Liver (tissue), 9 donors: ENCODE results near the gene KIR3DL3. TPM values are rescaled to one million over a fixed set of nuclear protein-coding genes. Genes with fewer than 3 reads are reported as not detected.
"Not testable (repeated sequence)": the region's sequence is repeated elsewhere in the genome, so short reads cannot be mapped to it uniquely, and the experiment has no call there.

Experiments
- DNase-seq: peaks from one replicate; pipeline ENCODE4 v3.0.0-alpha.2; 2017; ENCODE audit warnings: low spot score
- H3K27ac ChIP-seq, 2 donors: one replicate each; pipeline ENCODE4 v1.7.0; 2013; ENCODE audit warnings: inconsistent platforms in 2 of 2, low read length in 2 of 2, control low read depth in 1 of 2, low read depth in 1 of 2, mild to moderate bottlenecking in 1 of 2
- H3K27me3 ChIP-seq, 4 donors: one replicate each; pipeline versions ENCODE4 v1.6.1 to v1.7.0; 2013; ENCODE audit warnings: low read length in 3 of 4, inconsistent platforms in 1 of 4, mild to moderate bottlenecking in 1 of 4, moderate library complexity in 1 of 4; ENCODE audit not compliant: control insufficient read depth in 4 of 4, insufficient read depth in 4 of 4
- H3K36me3 ChIP-seq, 4 donors: one replicate each; pipeline versions ENCODE4 v1.6.1 to v1.7.0; 2013; ENCODE audit warnings: low read length in 3 of 4, mild to moderate bottlenecking in 3 of 4, low read depth in 1 of 4, moderate library complexity in 1 of 4; ENCODE audit not compliant: control insufficient read depth in 4 of 4, insufficient read depth in 3 of 4
- H3K4me1 ChIP-seq, 4 donors: one replicate each; pipeline versions ENCODE4 v1.6.1 to v1.7.0; 2013; ENCODE audit warnings: low read length in 3 of 4, mild to moderate bottlenecking in 3 of 4, moderate library complexity in 1 of 4; ENCODE audit not compliant: control insufficient read depth in 4 of 4, insufficient read depth in 4 of 4
- H3K4me3 ChIP-seq, 3 donors: one replicate each; pipeline versions ENCODE4 v1.6.1 to v1.7.0; 2013; ENCODE audit warnings: low read length in 3 of 3, control low read depth in 1 of 3, low read depth in 1 of 3, mild to moderate bottlenecking in 1 of 3
- H3K9ac ChIP-seq, 2 donors: one replicate each; pipeline ENCODE4 v1.7.0; 2013; ENCODE audit warnings: low read length in 2 of 2, mild to moderate bottlenecking in 2 of 2, moderate library complexity in 2 of 2, control low read depth in 1 of 2, low read depth in 1 of 2
- H3K9me3 ChIP-seq, 4 donors: one replicate each; pipeline versions ENCODE4 v1.6.1 to v1.7.0; 2013; ENCODE audit warnings: low read length in 3 of 4; ENCODE audit not compliant: control insufficient read depth in 4 of 4
- EGR1 ChIP-seq, 2 donors: IDR thresholded peaks; 2 replicates each; pipeline ENCODE4 v1.6.1; 2016 to 2018; ENCODE audit warnings: antibody characterized with exemption in 2 of 2, low read depth in 2 of 2
- FOXA1 ChIP-seq: IDR thresholded peaks from 2 replicates; pipeline ENCODE4 v1.6.1; 2016; ENCODE audit warnings: antibody characterized with exemption
- FOXA2 ChIP-seq: IDR thresholded peaks from 2 replicates; pipeline ENCODE4 v1.6.1; 2016; ENCODE audit warnings: antibody characterized with exemption
- GABPA ChIP-seq, 2 donors: IDR thresholded peaks in 1 of 2; conservative IDR thresholded peaks in 1 of 2; 2 replicates each; pipeline ENCODE4 v1.6.1; 2016; ENCODE audit warnings: antibody characterized with exemption in 2 of 2, mild to moderate bottlenecking in 1 of 2, moderate library complexity in 1 of 2
- HNF4A ChIP-seq, 2 donors: conservative IDR thresholded peaks; 2 replicates each; pipeline ENCODE4 v1.6.1; 2016; ENCODE audit warnings: antibody characterized with exemption in 2 of 2, mild to moderate bottlenecking in 2 of 2
- HNF4G ChIP-seq: IDR thresholded peaks from 2 replicates; pipeline ENCODE4 v1.6.1; 2016; ENCODE audit warnings: antibody characterized with exemption
- JUND ChIP-seq, 2 donors: IDR thresholded peaks; 2 replicates each; pipeline ENCODE4 v1.6.1; 2016; ENCODE audit warnings: antibody characterized with exemption in 2 of 2
- NR2F2 ChIP-seq: IDR thresholded peaks from 2 replicates; pipeline ENCODE4 v1.6.1; 2016; ENCODE audit warnings: antibody characterized with exemption
- RAD21 ChIP-seq, 2 donors: IDR thresholded peaks; 2 replicates each; pipeline ENCODE4 v1.6.1; 2016; ENCODE audit warnings: antibody characterized with exemption in 2 of 2, mild to moderate bottlenecking in 2 of 2
- RXRA ChIP-seq, 2 donors: IDR thresholded peaks; 2 replicates each; pipeline ENCODE4 v1.6.1; 2017 to 2018; ENCODE audit warnings: antibody characterized with exemption in 2 of 2, mild to moderate bottlenecking in 1 of 2
- SP1 ChIP-seq: IDR thresholded peaks from 2 replicates; pipeline ENCODE4 v1.6.1; 2018; ENCODE audit warnings: antibody characterized with exemption, mild to moderate bottlenecking
- TAF1 ChIP-seq: conservative IDR thresholded peaks from 2 replicates; pipeline ENCODE4 v1.6.1; 2016; ENCODE audit warnings: antibody characterized with exemption, mild to moderate bottlenecking
- YY1 ChIP-seq: IDR thresholded peaks from 2 replicates; pipeline ENCODE4 v1.6.1; 2016; ENCODE audit warnings: antibody characterized with exemption, mild to moderate bottlenecking
- WGBS: extraction: QIAGEN DNeasy Blood & Tissue Kit; methylation state at CpG from one replicate; pipeline ENCODE4 v1.1.7; 2013; 5-methylcytosine and 5-hydroxymethylcytosine counted together
- polyA plus RNA-seq, 2 donors: library from polyadenylated mRNA; stranded (reverse) in 1 of 2; unstranded in 1 of 2; fragments of 200-250 nt in 1 of 2; fragments of >200 nt in 1 of 2; fragmentation: Nextera tagmentation in 1 of 2; extraction: Ambion mirVana in 1 of 2; gene quantifications; one replicate each; pipeline versions ENCODE4 v1.2.1 to v1.2.3, GENCODE V29; 2013 to 2015
- total RNA-seq, 2 donors: library from RNA; depleted of rRNA; stranded (reverse); fragments of >200 nt; gene quantifications; one replicate each; pipeline ENCODE4 v1.2.3, GENCODE V29; 2014
- TF ChIP-seq, protein P1 (sequence below): fragments of 150-350 bp; IDR thresholded peaks from 2 replicates; pipeline ENCODE4 v1.5.1; 2017; ENCODE audit warnings: improper control_type of control experiment, low read depth, low read length; ENCODE audit not compliant: missing input control
- TF ChIP-seq, protein P2 (sequence below): IDR thresholded peaks from 2 replicates; pipeline ENCODE4 v1.6.1; 2016; ENCODE audit warnings: antibody characterized with exemption
- TF ChIP-seq, protein P3 (sequence below): IDR thresholded peaks from 2 replicates; pipeline ENCODE4 v1.6.1; 2016; ENCODE audit warnings: antibody characterized with exemption, mild to moderate bottlenecking
- donor health status: healthy.
- donor health status: healthy.
- donor health status: healthy.
- donor health status: healthy.
- donor health status: healthy.

The KIR3DL3 gene
- total and polyA plus RNA-seq, 4 donors = 0.05 TPM; not detected in 3

DNA sequence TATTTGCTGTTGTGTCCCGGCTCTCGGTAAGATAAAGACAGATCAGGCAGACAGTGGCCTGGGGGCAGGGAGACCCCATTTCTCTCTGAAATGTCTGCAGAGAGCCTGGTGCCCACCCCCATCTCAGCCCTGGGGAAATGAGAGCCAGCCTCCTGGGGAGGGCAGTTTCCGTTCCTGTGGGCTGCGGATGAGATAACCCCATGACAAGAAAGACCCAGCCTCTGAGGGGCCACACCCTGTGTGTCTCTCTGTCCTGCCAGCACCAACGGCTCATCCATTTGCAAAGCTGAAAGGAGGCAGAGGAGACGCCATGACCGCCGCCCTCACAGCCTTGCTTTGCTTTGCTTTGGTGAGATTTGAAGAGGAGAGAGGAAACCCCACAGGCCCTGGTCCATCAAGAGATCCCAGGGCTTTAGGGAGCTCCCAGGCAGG lies 28.1 kb upstream of the KIR3DL3 start (continued):
- TF ChIP-seq, protein P1, sequence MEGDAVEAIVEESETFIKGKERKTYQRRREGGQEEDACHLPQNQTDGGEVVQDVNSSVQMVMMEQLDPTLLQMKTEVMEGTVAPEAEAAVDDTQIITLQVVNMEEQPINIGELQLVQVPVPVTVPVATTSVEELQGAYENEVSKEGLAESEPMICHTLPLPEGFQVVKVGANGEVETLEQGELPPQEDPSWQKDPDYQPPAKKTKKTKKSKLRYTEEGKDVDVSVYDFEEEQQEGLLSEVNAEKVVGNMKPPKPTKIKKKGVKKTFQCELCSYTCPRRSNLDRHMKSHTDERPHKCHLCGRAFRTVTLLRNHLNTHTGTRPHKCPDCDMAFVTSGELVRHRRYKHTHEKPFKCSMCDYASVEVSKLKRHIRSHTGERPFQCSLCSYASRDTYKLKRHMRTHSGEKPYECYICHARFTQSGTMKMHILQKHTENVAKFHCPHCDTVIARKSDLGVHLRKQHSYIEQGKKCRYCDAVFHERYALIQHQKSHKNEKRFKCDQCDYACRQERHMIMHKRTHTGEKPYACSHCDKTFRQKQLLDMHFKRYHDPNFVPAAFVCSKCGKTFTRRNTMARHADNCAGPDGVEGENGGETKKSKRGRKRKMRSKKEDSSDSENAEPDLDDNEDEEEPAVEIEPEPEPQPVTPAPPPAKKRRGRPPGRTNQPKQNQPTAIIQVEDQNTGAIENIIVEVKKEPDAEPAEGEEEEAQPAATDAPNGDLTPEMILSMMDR = no peak
- TF ChIP-seq JUND (IDR thresholded peaks at IDR 0.05) (no peak), FOXA1 (no peak), TAF1 (no peak)

DNA sequence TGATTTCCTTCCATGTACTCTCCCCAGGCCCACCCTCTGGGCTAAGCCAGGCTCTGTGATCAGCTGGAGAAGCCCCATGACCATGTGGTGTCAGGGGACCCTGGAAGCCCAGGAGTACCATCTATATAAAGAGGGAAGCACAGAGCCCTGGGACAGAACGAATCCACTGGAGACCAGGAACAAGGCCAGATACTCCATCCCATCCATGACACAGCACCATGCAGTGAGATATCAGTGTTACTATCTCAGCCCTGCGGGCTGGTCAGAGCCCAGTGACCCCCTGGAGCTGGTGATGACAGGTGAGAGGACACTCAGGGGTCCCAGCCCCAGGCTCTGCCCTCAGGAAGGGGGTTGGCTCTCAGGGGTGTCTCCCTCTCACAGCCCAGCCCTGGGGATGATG lies 27.5 kb upstream of the KIR3DL3 start:
- TF ChIP-seq FOXA2 (no peak), RAD21 (IDR thresholded peaks at IDR 0.05) (no peak), HNF4G (no peak), RXRA (IDR thresholded peaks at IDR 0.05) (no peak), FOXA1 (no peak), GABPA (IDR thresholded peaks at IDR 0.05 in 1 of 2, conservative IDR thresholded peaks at IDR 0.05 in 1 of 2) (no peak), EGR1 (IDR thresholded peaks at IDR 0.05; ENCODE audit: low read depth in 2 of 2) (no peak), NR2F2 (no peak), SP1 (no peak), YY1 (no peak), JUND (IDR thresholded peaks at IDR 0.05) (no peak), HNF4A (conservative IDR thresholded peaks at IDR 0.05) (no peak)
- TF ChIP-seq, protein P2, sequence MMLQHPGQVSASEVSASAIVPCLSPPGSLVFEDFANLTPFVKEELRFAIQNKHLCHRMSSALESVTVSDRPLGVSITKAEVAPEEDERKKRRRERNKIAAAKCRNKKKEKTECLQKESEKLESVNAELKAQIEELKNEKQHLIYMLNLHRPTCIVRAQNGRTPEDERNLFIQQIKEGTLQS = no peak
- TF ChIP-seq, protein P3, sequence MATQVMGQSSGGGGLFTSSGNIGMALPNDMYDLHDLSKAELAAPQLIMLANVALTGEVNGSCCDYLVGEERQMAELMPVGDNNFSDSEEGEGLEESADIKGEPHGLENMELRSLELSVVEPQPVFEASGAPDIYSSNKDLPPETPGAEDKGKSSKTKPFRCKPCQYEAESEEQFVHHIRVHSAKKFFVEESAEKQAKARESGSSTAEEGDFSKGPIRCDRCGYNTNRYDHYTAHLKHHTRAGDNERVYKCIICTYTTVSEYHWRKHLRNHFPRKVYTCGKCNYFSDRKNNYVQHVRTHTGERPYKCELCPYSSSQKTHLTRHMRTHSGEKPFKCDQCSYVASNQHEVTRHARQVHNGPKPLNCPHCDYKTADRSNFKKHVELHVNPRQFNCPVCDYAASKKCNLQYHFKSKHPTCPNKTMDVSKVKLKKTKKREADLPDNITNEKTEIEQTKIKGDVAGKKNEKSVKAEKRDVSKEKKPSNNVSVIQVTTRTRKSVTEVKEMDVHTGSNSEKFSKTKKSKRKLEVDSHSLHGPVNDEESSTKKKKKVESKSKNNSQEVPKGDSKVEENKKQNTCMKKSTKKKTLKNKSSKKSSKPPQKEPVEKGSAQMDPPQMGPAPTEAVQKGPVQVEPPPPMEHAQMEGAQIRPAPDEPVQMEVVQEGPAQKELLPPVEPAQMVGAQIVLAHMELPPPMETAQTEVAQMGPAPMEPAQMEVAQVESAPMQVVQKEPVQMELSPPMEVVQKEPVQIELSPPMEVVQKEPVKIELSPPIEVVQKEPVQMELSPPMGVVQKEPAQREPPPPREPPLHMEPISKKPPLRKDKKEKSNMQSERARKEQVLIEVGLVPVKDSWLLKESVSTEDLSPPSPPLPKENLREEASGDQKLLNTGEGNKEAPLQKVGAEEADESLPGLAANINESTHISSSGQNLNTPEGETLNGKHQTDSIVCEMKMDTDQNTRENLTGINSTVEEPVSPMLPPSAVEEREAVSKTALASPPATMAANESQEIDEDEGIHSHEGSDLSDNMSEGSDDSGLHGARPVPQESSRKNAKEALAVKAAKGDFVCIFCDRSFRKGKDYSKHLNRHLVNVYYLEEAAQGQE = no peak
- H3K9me3 ChIP-seq = no peaks in the 10 kb centered on the region
- no peak overlapping the region for H3K27ac ChIP-seq
- H3K4me1 ChIP-seq = no peaks in the 10 kb centered on the region
- DNase-seq = no peak
- peaks cover 0 to 5% (median 2%) of the 10 kb centered on the region in 4 donors for H3K27me3 ChIP-seq
- H3K9ac ChIP-seq = no peak overlapping the region
- 33% methylated on average over 2 of the region's 2 CpGs for WGBS
- no peak overlapping the region for H3K4me3 ChIP-seq
- no peaks in the 10 kb centered on the region for H3K36me3 ChIP-seq

DNA sequence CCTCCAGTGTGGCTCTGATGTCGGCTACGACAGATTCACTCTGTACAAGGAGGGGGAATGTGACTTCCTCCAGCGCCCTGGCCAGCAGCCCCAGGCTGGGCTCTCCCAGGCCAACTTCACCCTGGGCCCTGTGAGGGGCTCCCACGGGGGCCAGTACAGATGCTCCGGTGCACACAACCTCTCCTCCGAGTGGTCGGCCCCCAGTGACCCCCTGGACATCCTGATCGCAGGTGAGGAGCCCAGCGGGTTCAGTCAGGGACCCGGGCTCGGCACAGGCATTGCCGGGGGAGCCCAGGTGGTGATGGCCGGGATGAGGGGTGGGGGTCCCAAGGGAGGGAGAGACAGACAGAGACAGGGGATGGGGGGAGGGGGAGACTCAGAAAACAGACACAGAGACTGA lies 26.5 kb upstream of the KIR3DL3 start:
- not testable (repeated sequence) for H3K4me1 ChIP-seq, H3K27me3 ChIP-seq, H3K4me3 ChIP-seq, H3K27ac ChIP-seq, DNase-seq, H3K9ac ChIP-seq, H3K9me3 ChIP-seq, H3K36me3 ChIP-seq
- 83% methylated on average over 13 of the region's 13 CpGs for WGBS
